ENCODE results near the gene OR13J1. TPM values are rescaled to one million over a fixed set of nuclear protein-coding genes. Genes with fewer than 3 reads are reported as not detected.
"Not testable (repeated sequence)": the region's sequence is repeated elsewhere in the genome, so short reads cannot be mapped to it uniquely, and the experiment has no call there.

Gene OR13J1
- total RNA-seq (not detected), polyA plus RNA-seq (not detected)

- peak within 1 kb of the TSS in 1 of 3 donors; percentile 62 for H3K27ac Mint-ChIP-seq
- DNase-seq, result no peak
These were observed at the start of gene OR13J1 for GRCh38 chr9:35870351-35870923. Gene OR13J1, minus strand, starts transcription at chr9:35870401. Its CDS starts 0 bp downstream, at chr9:35870401.

GRCh38 chr9:35919212-35920008, 49.2 kb upstream of the OR13J1 start:
- peak overlapping the region; percentile 1 to 49 (median 33) for H3K27ac Mint-ChIP-seq

More at GRCh38 chr9:35870351-35870923, at the start of gene OR13J1:
- ATAC-seq (ENCODE audit: low read depth in 2 of 2), result no peak
- H3K9me3 Mint-ChIP-seq, result no peaks in the 10 kb centered on the region
- no peak within 1 kb of the TSS for H3K27ac ChIP-seq (ENCODE audit: insufficient read depth, low read length, poor library complexity, severe bottlenecking)
- H3K9me3 ChIP-seq (ENCODE audit: control insufficient read depth in 2 of 2, low read length in 2 of 2), result no peaks in the 10 kb centered on the region
- no peak within 1 kb of the TSS for H3K4me3 ChIP-seq (ENCODE audit: low read depth, low read length)
- H3K27me3 Mint-ChIP-seq, result peaks cover 5% of the 10 kb centered on the region
- H3K36me3 Mint-ChIP-seq, result no peaks in the 10 kb centered on the region
- no peak within 1 kb of the TSS for H3K4me3 Mint-ChIP-seq
- no peaks in the 10 kb centered on the region for H3K36me3 ChIP-seq (ENCODE audit: control insufficient read depth, insufficient read depth, low read length)
- no peaks in the 10 kb centered on the region for H3K4me1 ChIP-seq (ENCODE audit: control insufficient read depth, insufficient read depth, low read length, poor library complexity, severe bottlenecking)
- no peaks in the 10 kb centered on the region for H3K27me3 ChIP-seq (ENCODE audit: control insufficient read depth, insufficient read depth, low read length)
- H3K4me1 Mint-ChIP-seq, result peaks cover 0 to 6% (median 0%) of the 10 kb centered on the region in 4 donors

DNA sequence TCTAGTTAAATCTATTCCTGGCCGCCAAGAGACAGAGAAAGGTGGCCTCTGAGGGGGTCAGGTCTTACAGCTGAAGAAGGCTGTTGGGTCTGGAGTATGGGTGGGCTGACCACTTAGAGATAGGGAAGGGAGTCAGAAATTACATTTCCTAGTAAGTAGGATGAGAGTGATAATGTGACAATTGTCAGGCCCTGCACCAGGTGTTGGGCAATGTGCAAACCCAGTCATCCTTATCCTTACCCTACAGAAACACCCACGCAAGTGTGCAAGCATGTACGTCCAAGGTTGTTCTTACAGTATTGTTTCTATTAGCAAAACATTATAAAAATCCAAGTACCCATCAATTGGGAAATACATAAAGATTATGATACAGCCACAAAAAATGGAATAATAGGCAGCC, 48.6 kb upstream of the OR13J1 start:
- no peak overlapping the region for H3K27ac ChIP-seq (ENCODE audit: insufficient read depth, low read length, poor library complexity, severe bottlenecking)
- ATAC-seq (ENCODE audit: low read depth in 2 of 2) (no peak), DNase-seq (no peak)
- no peak overlapping the region for H3K4me3 Mint-ChIP-seq
- no peaks in the 10 kb centered on the region for H3K9me3 ChIP-seq (ENCODE audit: control insufficient read depth in 2 of 2, low read length in 2 of 2)
- H3K9me3 Mint-ChIP-seq, result no peaks in the 10 kb centered on the region
- no peaks in the 10 kb centered on the region for H3K36me3 Mint-ChIP-seq
- no peaks in the 10 kb centered on the region for H3K27me3 Mint-ChIP-seq
- no peak overlapping the region for H3K4me3 ChIP-seq (ENCODE audit: low read depth, low read length)
- peak overlapping the region in 2 of 3 donors; percentile 33 to 77 for H3K27ac Mint-ChIP-seq
- no peaks in the 10 kb centered on the region for H3K36me3 ChIP-seq (ENCODE audit: control insufficient read depth, insufficient read depth, low read length)
- H3K27me3 ChIP-seq (ENCODE audit: control insufficient read depth, insufficient read depth, low read length), result peaks cover 2% of the 10 kb centered on the region
- peaks cover 4 to 20% (median 11%) of the 10 kb centered on the region in 4 donors for H3K4me1 Mint-ChIP-seq
- no peaks in the 10 kb centered on the region for H3K4me1 ChIP-seq (ENCODE audit: control insufficient read depth, insufficient read depth, low read length, poor library complexity, severe bottlenecking)

More at GRCh38 chr9:35919212-35920008, 49.2 kb upstream of the OR13J1 start:
- ATAC-seq (ENCODE audit: low read depth in 2 of 2) (no peak), DNase-seq (no peak)
- no peaks in the 10 kb centered on the region for H3K9me3 ChIP-seq (ENCODE audit: control insufficient read depth in 2 of 2, low read length in 2 of 2)
- Mint-ChIP-seq H3K9me3 (no peaks in the 10 kb centered on the region), H3K27me3 (no peaks in the 10 kb centered on the region), H3K36me3 (no peaks in the 10 kb centered on the region), H3K4me3 (no peak overlapping the region), H3K4me1 (peaks cover 4 to 20% (median 12%) of the 10 kb centered on the region in 4 donors)
- no peak overlapping the region for H3K27ac ChIP-seq (ENCODE audit: insufficient read depth, low read length, poor library complexity, severe bottlenecking)
- H3K36me3 ChIP-seq (ENCODE audit: control insufficient read depth, insufficient read depth, low read length), result no peaks in the 10 kb centered on the region
- H3K4me3 ChIP-seq (ENCODE audit: low read depth, low read length), result no peak overlapping the region
- H3K4me1 ChIP-seq (ENCODE audit: control insufficient read depth, insufficient read depth, low read length, poor library complexity, severe bottlenecking), result no peaks in the 10 kb centered on the region
- peaks cover 2% of the 10 kb centered on the region for H3K27me3 ChIP-seq (ENCODE audit: control insufficient read depth, insufficient read depth, low read length)

DNA sequence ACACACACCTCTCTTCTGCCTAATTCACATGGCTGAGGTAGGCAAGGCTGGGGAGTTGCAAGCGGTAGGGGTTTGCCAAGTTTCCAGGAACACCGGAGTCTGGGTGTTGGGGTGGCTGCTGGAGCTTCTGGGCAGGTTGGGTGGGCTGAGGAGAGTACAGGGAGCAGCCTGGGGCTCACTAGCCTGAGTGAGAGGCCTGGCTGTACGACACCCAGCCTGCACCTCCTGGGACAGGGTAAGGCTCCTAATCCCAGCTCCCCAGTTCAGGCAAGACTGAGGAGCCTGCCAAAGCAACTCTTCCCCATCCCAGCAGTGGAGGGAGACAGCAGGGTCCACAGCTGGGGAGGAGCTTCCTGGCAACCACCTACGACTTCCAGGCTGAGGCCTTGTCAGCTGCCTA, 47.1 kb upstream of the OR13J1 start:
- H3K4me1 ChIP-seq (ENCODE audit: control insufficient read depth, insufficient read depth, low read length, poor library complexity, severe bottlenecking), result peaks cover 7% of the 10 kb centered on the region
- H3K9me3 ChIP-seq (ENCODE audit: control insufficient read depth in 2 of 2, low read length in 2 of 2), result no peaks in the 10 kb centered on the region
- peak overlapping the region in 2 of 3 donors; percentile 20 to 80 for H3K27ac Mint-ChIP-seq
- no peaks in the 10 kb centered on the region for H3K36me3 Mint-ChIP-seq
- no peak overlapping the region for H3K4me3 ChIP-seq (ENCODE audit: low read depth, low read length)
- ATAC-seq (ENCODE audit: low read depth in 2 of 2) (no peak), DNase-seq (no peak)
- H3K27me3 Mint-ChIP-seq, result no peaks in the 10 kb centered on the region
- H3K4me3 Mint-ChIP-seq, result no peak overlapping the region
- H3K27me3 ChIP-seq (ENCODE audit: control insufficient read depth, insufficient read depth, low read length), result no peaks in the 10 kb centered on the region
- H3K36me3 ChIP-seq (ENCODE audit: control insufficient read depth, insufficient read depth, low read length), result no peaks in the 10 kb centered on the region
- no peaks in the 10 kb centered on the region for H3K9me3 Mint-ChIP-seq
- H3K4me1 Mint-ChIP-seq, result peaks cover 4 to 20% (median 11%) of the 10 kb centered on the region in 4 donors
- no peak overlapping the region for H3K27ac ChIP-seq (ENCODE audit: insufficient read depth, low read length, poor library complexity, severe bottlenecking)

DNA sequence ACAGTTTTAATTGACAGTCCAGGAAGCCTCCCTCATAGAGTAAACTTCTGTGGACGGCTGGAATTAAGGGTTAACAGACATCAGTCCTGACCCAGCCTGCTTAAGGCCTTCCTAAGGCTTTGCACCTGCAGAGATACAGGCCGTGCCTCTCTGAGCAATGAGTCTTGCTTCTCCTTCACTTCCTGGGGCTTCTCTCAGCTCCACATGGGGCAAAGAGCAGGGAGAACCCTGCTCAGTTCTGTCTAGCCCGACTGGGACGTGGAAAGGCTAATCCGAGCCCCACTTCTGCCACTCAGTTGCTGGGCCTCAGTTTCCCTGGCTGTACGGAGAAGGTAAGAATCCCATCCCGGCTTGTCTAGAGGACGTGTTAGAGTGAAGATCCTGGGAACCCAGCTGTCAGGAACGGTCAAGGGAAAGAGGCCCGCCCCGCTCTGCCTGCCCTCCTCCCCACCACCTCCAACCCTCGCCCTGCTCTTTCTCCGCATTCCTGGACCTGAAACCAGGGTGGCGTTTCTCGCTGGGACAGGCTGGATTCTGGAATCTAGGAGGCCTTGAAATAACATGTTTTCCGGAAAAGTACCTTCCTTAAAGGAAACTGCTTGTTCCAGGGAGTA, 45.6 kb upstream of the OR13J1 start:
- Mint-ChIP-seq H3K9me3 (no peaks in the 10 kb centered on the region), H3K27me3 (no peaks in the 10 kb centered on the region)
- no peak overlapping the region for H3K4me3 ChIP-seq (ENCODE audit: low read depth, low read length)

DNA sequence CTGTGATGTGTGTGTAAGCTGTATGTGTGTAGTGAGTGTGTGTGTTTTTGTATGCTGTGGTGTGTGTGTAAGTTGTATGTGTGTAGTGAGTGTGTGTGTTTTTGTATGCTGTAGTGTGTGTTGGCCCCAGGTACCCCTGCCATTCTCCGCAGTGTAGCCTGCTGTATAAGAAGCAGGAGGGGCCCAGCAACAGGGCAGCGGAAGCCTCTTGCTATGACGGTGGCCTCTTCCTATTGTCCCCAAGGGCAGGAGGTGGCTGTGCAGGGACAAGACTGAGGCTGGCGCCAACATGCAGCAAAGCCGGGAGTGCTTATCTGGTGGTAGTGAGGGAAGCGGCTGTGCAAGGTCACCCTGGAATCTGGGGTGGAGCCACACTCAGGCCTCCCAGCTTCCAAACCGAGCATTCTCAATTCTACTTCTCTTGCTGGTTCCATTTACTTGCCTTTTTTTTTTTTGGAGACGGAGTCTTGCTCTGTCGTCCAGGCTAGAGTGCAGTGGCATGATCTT, 44.2 kb upstream of the OR13J1 start:
- DNase-seq (peak in 1 of 3 donors; percentile 20), ATAC-seq (ENCODE audit: low read depth in 2 of 2) (no peak)
- Histone ChIP-seq H3K9me3 (ENCODE audit: control insufficient read depth in 2 of 2, low read length in 2 of 2) (no peaks in the 10 kb centered on the region), H3K27ac (ENCODE audit: insufficient read depth, low read length, poor library complexity, severe bottlenecking) (no peak overlapping the region), H3K36me3 (ENCODE audit: control insufficient read depth, insufficient read depth, low read length) (no peaks in the 10 kb centered on the region), H3K4me3 (ENCODE audit: low read depth, low read length) (no peak overlapping the region), H3K4me1 (ENCODE audit: control insufficient read depth, insufficient read depth, low read length, poor library complexity, severe bottlenecking) (peaks cover 34% of the 10 kb centered on the region), H3K27me3 (ENCODE audit: control insufficient read depth, insufficient read depth, low read length) (no peaks in the 10 kb centered on the region)
- no peak overlapping the region for H3K4me3 Mint-ChIP-seq
- no peak overlapping the region for H3K27ac Mint-ChIP-seq
- H3K36me3 Mint-ChIP-seq, result no peaks in the 10 kb centered on the region
- H3K27me3 Mint-ChIP-seq, result no peaks in the 10 kb centered on the region
- H3K4me1 Mint-ChIP-seq, result peaks cover 7 to 45% (median 27%) of the 10 kb centered on the region in 4 donors
- no peaks in the 10 kb centered on the region for H3K9me3 Mint-ChIP-seq

More for the DNA sequence above, 45.6 kb upstream of the OR13J1 start:
- Mint-ChIP-seq H3K36me3 (no peaks in the 10 kb centered on the region), H3K4me1 (peaks cover 5 to 33% (median 20%) of the 10 kb centered on the region in 4 donors), H3K27ac (peak overlapping the region in 1 of 3 donors; percentile 23), H3K4me3 (no peak overlapping the region)
- H3K4me1 ChIP-seq (ENCODE audit: control insufficient read depth, insufficient read depth, low read length, poor library complexity, severe bottlenecking), result peaks cover 19% of the 10 kb centered on the region
- H3K27me3 ChIP-seq (ENCODE audit: control insufficient read depth, insufficient read depth, low read length), result no peaks in the 10 kb centered on the region
- DNase-seq (no peak), ATAC-seq (ENCODE audit: low read depth in 2 of 2) (no peak)
- H3K36me3 ChIP-seq (ENCODE audit: control insufficient read depth, insufficient read depth, low read length), result no peaks in the 10 kb centered on the region
- no peak overlapping the region for H3K27ac ChIP-seq (ENCODE audit: insufficient read depth, low read length, poor library complexity, severe bottlenecking)
- no peaks in the 10 kb centered on the region for H3K9me3 ChIP-seq (ENCODE audit: control insufficient read depth in 2 of 2, low read length in 2 of 2)

GRCh38 chr9:35913429-35913828, 43.2 kb upstream of the OR13J1 start:
- not testable (repeated sequence) for H3K9me3 Mint-ChIP-seq; H3K27ac ChIP-seq (ENCODE audit: insufficient read depth, low read length, poor library complexity, severe bottlenecking); H3K4me3 Mint-ChIP-seq; H3K27me3 Mint-ChIP-seq; H3K9me3 ChIP-seq (ENCODE audit: control insufficient read depth in 2 of 2, low read length in 2 of 2); H3K27me3 ChIP-seq (ENCODE audit: control insufficient read depth, insufficient read depth, low read length); DNase-seq; ATAC-seq (ENCODE audit: low read depth in 2 of 2); H3K36me3 ChIP-seq (ENCODE audit: control insufficient read depth, insufficient read depth, low read length); H3K27ac Mint-ChIP-seq; H3K36me3 Mint-ChIP-seq; H3K4me3 ChIP-seq (ENCODE audit: low read depth, low read length)
- peaks cover 14 to 48% (median 32%) of the 10 kb centered on the region in 4 donors for H3K4me1 Mint-ChIP-seq
- peaks cover 43% of the 10 kb centered on the region for H3K4me1 ChIP-seq (ENCODE audit: control insufficient read depth, insufficient read depth, low read length, poor library complexity, severe bottlenecking)
